ENCODE data around the gene MXRA7.

- TF ChIP-seq POLR2A (IDR thresholded peaks at IDR 0.05; ENCODE audit: low read depth, low read length) (no peak), CTCF (conservative IDR thresholded peaks at IDR 0.05; ENCODE audit: low read depth, low read length) (no peak), CEBPB (IDR thresholded peaks at IDR 0.05; ENCODE audit: low read depth, low read length) (no peak), SMC3 (IDR thresholded peaks at IDR 0.05; ENCODE audit: low read depth, low read length) (no peak), USF2 (IDR thresholded peaks at IDR 0.05; ENCODE audit: low read depth, low read length) (no peak), RCOR1 (IDR thresholded peaks at IDR 0.05; ENCODE audit: insufficient replicate concordance, low read length) (no peak), ELK1 (IDR thresholded peaks at IDR 0.05; ENCODE audit: borderline replicate concordance, low read depth, low read length) (no peak), RFX5 (IDR thresholded peaks at IDR 0.05; ENCODE audit: low read depth, low read length) (no peak), MAZ (IDR thresholded peaks at IDR 0.05; ENCODE audit: borderline replicate concordance, low read depth, low read length) (no peak), CHD1 (IDR thresholded peaks at IDR 0.05; ENCODE audit: low read depth, low read length) (no peak), RAD21 (IDR thresholded peaks at IDR 0.05; ENCODE audit: low read length) (no peak)
Measured at GRCh38 chr17:76696763-76697701, 13.7 kb downstream of the MXRA7 start.

Measured in IMR-90 (cell line).